HG03045 (cell line): ENCODE data around the gene GRIN1.
A peak's percentile ranks its signal among the peaks of the same experiment; 100 is the strongest.

Source experiments
- ATAC-seq: cut with Tn5 transposase; IDR thresholded peaks from one replicate; pipeline ENCODE4 v1.9.1; 2021; ENCODE audit warnings: mild to moderate bottlenecking, moderate library complexity; ENCODE audit not compliant: unreplicated experiment

The GRIN1 gene

DNA sequence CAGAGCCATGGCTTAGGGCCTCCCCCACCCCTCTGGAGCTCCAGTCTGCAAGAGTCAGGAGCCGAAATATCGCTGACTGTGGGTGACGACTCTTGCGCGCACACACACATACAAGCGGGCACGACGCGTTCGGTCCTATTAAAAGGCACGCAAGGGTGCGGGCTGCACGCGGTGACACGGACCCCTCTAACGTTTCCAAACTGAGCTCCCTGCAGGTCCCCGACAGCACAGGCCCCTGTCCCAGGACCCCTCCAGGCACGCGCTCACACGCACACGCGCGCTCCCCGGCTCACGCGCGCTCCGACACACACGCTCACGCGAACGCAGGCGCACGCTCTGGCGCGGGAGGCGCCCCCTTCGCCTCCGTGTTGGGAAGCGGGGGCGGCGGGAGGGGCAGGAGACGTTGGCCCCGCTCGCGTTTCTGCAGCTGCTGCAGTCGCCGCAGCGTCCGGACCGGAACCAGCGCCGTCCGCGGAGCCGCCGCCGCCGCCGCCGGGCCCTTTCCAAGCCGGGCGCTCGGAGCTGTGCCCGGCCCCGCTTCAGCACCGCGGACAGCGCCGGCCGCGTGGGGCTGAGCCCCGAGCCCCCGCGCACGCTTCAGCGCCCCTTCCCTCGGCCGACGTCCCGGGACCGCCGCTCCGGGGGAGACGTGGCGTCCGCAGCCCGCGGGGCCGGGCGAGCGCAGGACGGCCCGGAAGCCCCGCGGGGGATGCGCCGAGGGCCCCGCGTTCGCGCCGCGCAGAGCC is at the start of gene GRIN1:
Gene GRIN1 (plus strand): TSS at position 433 of the 746 bp plus-strand sequence. CDS start 333 bp downstream, outside the sequence.
- no peak for ATAC-seq

DNA sequence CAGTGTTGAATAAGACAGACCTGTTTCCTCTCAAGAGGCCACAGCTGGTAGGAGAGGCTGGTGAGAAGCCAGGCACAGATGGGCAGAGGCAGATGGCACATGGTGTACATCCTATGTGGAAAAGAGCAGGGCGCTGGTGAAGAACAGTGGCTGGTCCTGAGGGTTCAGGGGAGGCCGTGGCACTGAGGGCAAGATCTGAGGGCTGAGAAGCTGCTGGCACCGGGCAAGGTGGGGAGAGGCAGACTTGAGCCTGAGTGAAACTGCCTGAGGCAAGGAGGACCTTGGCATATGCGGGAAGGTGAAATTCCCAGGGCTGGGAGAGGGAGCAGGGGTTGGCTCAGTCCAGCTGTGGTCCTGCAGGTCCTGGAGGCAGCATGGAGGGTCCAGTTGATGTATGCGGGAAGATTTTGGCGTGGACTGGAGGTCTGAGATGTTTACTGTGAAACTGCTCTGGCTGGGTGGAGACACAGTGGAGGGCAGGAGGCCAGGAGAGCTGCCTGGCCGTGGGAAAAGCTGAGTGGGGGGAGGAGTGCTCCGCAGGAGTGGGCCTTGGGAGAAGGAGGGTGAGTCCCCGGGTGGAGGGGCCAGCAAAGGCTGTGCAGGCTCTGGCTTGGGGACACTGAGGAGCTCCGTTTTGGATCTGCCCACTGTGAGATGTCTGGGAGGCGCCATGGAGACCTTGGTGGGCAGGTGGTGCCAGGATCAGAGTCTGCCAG is 49.6 kb upstream of the GRIN1 start:
- no peak for ATAC-seq

- ATAC-seq = peak; percentile 67
These were observed 43.1 kb upstream of the GRIN1 start for GRCh38 chr9:137095664-137096517.

- ATAC-seq = no peak
These were observed 42.0 kb upstream of the GRIN1 start for GRCh38 chr9:137096785-137097546.

DNA sequence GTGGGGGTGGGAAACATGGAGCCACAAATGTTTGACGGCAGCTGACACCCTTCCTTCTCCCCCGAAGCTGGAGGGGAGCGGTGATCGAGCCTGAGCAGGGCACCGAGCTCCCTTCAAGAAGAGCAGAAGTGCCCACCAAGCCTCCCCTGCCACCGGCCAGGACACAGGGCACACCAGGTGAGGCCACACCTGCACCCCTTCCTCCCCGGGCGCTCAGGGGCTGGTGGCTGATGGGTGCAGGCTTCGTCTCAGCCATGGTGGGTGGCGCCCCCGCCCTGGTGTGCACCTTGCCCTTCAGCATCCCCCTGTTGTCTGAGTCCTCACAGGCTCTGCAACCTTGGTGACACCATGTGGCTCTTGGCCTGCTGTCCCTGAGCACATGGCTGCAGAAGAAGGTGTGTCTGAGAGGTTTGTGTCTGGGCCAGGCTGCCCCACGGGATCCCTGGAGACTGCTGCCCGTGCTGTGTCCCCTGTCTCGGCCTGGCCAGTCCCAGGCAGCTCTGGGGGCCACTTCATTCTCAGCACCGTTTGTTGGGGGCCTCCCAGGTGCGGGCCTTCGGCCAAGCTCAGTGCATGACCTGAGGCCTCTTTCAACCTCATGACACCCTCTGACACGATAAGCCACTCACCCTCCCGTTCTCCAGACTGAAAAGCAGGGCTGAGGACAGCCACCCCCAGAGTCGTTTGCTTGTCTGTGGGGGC is 41.0 kb upstream of the GRIN1 start:
- no peak for ATAC-seq

DNA sequence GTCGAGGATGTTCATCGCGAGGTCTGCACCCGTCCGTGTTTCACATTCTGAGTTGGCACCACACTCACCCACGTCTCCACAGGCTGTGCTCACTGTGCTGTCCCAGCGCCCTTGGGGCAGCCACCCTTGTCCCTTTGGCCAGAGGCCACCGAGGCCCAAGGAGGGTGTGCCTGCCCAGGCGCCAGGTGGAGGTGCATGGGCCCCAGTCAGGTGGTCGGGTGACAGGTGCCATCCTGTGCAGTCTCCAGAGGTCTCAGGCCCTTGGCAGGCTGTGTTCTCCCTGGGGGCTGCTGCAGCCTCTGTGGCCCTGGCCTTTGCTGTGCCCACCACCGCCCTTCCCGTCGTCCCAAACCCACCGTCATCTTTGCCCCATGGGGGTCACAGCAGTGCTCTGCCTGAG is 39.7 kb upstream of the GRIN1 start:
- no peak for ATAC-seq

- ATAC-seq = no peak
These were observed 35.6 kb upstream of the GRIN1 start for GRCh38 chr9:137103206-137103999.

DNA sequence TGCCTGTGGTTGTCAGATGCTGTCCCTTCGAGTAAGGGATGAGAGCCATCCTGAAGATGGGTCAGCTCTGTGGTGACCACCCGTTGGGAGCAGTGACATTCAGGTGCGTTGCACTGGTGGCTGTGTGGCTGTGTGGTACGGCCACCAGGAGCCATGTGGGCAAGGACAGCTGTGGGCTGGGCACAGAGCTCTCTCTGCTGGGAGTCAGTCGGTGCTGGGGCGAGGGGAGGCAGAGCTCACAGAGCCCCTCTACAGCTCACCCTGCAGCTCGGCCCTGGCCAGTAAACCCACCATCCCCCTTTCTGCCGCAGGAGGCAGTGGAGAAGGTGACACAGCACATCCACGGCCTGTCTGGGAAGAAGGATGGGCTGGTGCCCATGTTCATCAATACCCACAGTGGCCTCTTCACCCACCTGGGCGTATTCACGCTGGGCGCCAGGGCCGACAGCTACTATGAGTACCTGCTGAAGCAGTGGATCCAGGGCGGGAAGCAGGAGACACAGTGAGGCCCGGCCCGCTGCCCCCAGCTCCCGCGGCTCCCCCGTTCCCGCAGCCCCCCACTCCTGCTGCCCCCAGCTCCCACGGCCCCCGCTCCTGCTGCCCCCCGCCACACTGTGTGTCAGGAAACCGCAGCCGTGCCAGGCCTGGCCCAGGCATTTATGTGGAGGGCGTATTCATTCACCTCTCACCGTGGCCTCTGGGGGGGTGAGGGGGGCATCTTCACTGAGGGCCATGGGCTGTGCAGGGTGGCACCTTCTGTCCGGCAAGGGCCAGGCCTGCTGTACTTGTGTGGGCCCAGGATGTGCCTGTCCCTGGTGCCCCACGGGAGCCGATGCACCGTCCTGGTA is 32.9 kb upstream of the GRIN1 start:
- ATAC-seq = no peak

- no peak for ATAC-seq
These were observed 32.2 kb upstream of the GRIN1 start for GRCh38 chr9:137106662-137107250.

DNA sequence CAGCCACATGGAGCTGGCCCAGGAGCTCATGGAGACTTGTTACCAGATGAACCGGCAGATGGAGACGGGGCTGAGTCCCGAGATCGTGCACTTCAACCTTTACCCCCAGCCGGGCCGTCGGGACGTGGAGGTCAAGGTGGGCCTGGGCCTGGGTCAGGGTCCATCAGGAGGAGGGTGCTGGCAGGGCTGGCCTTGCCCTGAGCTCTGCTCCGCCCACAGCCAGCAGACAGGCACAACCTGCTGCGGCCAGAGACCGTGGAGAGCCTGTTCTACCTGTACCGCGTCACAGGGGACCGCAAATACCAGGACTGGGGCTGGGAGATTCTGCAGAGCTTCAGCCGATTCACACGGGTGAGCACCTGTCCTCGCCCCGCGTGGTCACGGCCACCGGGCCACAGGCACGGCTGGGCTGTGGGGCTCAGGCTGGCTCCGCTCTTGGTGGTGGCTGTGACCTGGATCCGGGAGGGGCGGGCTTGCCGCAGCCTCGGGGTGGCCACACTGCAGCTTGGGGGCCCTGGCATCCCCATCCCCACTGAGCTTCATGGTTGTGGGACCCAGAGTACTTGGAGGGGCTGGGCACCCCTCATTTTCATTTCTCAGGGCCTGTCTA is 31.5 kb upstream of the GRIN1 start:
- ATAC-seq = no peak

DNA sequence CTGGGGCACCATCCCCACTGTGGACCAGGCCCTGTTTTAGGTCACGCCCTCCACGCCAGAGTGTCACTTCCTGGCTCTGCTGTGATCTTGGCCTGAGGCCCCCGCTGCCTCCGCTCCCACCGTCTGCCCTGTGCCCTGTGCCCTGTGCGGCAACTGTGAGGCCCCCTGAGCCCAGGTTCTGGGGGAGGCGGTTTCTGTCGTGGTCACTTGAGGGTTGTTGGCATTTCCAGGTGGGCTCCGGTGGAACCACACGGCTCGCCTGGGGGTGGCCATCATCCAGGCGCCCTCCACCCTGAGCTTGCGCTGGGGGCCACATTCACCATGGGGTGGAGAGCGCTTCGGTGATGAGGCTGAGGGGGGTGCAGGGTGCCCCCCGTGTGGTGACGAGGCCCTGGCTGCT is 31.0 kb upstream of the GRIN1 start:
- no peak for ATAC-seq

GRCh38 chr9:137108608-137109249 is 30.2 kb upstream of the GRIN1 start:
- ATAC-seq = no peak

- ATAC-seq = no peak
These were observed 29.5 kb upstream of the GRIN1 start for GRCh38 chr9:137109250-137110146.

GRCh38 chr9:137110147-137110910 is 28.6 kb upstream of the GRIN1 start:
- ATAC-seq = no peak
